DMS53 treated with DMSO at 0.1 percent for 48 hours (cell line): Measurements from ENCODE around the gene DNAL4.
"Not testable (repeated sequence)": the region's sequence is repeated elsewhere in the genome, so short reads cannot be mapped to it uniquely, and the experiment has no call there.

Experiments
- DNase-seq: peaks from one replicate; lab custom pipeline; 2025; ENCODE audit not compliant: unreplicated experiment; lab: John Stamatoyannopoulos, UW

The DNAL4 gene

DNA sequence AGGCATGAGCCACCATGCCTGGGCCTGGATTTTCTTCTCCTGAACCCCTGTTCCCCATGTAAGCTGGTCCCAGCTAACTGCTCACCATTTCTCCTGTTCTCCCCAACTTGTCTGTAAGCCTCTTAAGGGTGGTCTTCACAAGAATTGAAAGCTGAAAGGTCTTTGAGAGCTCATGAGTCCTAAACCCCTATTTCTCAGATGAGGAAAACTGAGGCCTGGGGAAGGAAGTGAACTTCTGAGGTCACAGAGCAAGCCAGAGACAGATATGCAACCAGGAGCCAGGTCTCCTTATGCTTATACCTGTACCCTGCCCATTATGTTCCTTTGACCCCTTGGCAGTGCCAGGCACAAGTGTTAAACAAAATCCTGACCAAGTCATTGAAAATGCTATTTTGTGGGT is 33.6 kb upstream of the DNAL4 start:
- DNase-seq, result no peak

DNA sequence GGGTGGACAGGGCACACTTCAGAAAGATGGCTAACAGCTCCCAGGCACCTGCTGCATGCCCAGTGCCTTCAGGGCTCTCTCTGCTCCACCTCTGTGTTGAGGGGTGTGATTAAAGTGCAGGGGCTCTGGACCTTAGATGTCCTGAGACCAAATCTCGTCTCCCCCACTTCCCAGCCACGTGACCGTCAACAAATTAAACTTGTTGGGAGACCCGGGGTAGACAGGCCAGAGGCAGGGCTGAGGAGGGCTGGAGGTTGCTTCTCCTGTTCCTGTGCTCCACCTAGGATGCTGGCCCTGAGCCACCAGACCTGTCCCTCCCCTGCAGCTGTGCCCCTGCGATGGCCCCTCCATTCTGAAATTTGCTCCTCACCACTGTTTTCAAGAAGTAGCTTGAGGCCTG is 32.9 kb upstream of the DNAL4 start:
- DNase-seq, result no peak

DNA sequence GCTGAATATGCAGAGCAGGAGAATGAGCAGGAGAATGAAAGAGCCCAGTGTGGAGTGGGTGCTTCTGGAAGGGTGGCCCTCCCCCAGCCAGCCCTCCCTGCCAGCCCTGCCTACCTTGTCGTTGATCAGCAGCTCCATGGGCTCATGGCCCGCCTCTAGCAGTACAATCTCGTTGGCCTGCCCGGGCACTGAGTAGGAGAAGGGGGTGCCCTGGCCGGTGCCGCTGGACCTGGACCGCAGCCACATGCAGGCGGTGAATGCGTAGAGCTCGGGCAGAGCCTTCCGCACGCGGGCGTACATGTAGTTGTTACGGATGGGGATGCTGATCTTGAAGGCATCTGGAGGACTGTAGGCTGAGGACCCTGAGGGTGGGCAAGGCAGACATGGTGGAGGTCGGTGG is 32.4 kb upstream of the DNAL4 start:
- no peak for DNase-seq

GRCh38 chr22:38824585-38824984 is 30.6 kb upstream of the DNAL4 start:
- DNase-seq, result no peak

DNA sequence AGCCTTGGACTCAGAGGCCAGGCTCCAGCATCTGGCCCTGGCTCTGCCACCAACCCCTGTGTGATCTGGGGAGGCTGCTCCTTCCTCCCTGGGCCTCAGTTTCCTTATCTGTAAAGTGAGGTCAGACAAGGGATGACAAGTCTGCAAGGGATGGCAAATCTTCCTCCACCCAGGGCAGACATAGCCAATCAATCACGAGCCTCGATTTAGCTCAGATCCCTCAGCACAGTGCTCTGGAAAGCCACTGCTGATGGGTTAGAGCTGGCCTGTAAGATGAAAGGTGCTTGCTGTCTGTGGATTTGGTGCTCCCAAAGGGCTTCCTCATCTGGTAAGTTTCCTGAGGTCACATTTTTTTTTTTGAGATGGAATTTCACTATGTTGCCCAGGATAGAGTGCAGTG is 29.7 kb upstream of the DNAL4 start:
- DNase-seq, result no peak

DNA sequence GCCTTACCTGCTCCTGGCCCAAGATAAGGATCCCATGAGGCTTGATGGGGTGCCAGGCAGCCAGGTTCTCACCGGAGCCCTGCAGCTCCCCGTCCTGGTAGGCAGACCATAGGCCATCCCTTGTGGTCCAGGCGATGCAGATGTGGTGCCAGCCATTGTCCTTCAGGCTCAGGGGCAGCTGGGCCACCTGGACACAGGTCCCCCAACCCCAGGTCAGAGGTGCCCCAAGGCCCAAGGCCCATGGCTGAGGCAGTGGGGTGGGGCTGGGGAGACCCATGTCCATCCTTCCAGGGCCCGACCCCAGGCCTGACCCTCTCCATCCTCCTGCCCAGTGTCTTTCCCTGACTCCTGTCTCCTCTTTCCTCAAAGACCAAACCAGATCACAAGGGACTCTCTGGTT is 29.1 kb upstream of the DNAL4 start:
- DNase-seq, result no peak

GRCh38 chr22:38820020-38820419 is 26.1 kb upstream of the DNAL4 start:
- DNase-seq, result no peak

- DNase-seq, result no peak
Observed at GRCh38 chr22:38819387-38819940, 25.5 kb upstream of the DNAL4 start.

DNA sequence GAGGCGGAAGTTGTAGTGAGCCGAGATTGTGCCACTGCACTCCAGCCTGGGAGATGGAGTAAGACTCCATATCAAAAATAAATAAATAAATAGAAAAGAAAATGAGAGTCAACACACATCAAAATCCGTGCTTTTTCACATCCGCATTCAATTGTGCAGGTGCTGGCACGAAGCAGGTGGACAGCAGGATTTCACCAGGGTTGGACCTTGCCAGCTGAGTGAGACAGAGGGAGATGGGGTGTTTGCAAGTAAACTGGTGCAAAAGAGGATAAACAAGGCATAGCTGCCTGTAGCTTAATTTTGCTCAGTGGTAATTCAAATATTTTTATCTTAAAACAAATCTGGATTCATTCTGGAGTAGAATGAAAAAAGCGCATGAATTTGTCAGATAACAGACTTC is 23.3 kb upstream of the DNAL4 start:
- DNase-seq, result no peak

DNA sequence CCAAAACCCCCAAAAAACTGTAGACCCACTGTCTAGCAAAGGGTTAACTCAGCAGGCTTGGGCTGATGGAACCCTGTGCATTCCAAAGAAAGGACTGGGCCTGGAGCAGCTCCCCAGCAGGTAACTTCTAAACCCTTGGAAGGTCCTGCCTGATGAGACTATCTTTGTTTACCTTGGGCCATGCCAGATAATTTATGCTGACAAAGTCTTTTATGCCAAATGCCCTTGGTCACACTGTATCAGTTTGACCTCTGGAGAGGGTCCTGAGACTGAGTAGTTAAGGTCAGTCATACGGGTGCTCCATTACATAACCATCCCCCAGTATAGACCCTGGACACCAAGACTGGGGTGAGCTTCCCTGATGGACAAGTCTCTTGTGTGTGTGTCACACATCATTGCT is 21.9 kb upstream of the DNAL4 start:
- no peak for DNase-seq

GRCh38 chr22:38811241-38811640 is 17.3 kb upstream of the DNAL4 start:
- no peak for DNase-seq

- not testable (repeated sequence) for DNase-seq
Observed at GRCh38 chr22:38805041-38805593, 11.2 kb upstream of the DNAL4 start.

DNA sequence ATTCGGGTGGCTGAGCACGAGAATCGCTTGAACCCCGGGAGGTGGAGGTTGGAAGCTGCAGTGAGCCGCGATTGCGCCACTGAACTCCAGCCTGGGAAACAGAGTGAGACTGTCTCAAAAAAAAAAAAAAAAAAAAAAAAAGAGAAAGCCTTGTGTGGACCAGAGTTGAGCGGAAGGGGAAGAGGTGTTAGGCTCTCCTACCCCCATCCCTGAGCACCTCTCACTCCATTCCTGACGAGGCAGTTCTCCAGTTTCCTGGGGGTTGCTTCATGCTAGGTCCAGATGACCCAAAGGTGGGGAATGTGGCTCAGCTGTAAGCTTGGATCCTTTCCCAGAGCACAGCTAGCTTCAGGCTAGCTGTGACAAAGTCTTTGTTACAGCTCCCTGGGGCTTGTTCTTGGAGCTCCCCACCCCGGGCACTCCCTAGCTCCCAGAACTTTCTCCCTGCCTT is 8.8 kb upstream of the DNAL4 start:
- no peak for DNase-seq

DNA sequence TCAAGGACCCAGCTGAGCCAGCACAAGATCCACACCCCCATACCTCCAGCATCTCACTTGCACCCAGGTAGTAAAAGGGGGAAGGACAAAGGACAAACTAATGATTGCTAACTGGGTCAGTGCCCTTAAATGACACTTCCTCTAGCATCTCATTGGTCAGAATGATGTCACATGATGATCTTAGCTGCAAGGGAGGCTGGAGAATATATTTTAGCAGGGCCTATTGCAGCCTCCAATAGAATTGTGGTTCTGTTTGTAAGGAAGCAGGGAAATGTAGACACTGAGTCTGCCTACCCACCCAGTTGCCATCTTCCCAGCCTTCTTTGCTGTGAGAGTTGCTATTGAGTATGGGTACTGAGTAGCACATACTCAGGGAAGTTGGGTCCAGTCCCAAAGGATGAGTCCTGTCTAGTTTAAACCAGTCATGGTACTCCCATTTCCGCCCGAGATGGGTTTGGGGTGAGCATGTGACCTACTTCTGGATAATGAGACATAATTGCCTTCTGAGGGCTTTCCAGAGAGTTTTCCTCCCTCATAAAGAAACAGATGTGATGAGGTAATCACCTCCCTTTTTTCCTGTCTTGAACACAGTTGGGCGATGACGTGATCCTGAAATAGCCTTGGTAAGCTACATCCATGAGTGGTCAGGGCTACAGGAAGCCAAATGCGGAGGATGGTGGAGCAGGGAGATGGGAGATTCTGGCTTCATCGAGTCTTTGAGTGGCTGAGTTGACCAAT is 5.5 kb upstream of the DNAL4 start:
- no peak for DNase-seq

- DNase-seq, result no peak
Observed at GRCh38 chr22:38798496-38798895, 4.6 kb upstream of the DNAL4 start.

GRCh38 chr22:38796262-38796957 is 2.5 kb upstream of the DNAL4 start:
- no peak for DNase-seq

DNA sequence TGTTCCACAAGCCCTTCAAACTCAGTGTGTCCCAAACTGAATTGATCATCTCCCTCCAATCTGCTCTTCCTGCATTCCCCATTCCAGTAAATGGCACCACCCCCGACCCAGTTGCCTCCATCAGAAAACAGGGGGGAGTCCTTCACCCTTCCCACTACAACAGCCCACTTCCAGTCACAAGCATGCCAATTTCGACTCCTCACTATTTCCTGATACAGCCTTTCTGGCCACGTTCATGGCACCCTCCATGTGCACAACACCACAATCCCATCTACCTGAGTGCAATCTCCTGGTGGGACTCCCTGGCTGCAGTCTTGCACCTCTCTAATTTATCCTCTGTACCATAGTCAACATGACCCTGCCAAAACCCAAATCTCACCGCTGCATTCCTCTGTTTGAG is 1.6 kb upstream of the DNAL4 start:
- no peak for DNase-seq

DNA sequence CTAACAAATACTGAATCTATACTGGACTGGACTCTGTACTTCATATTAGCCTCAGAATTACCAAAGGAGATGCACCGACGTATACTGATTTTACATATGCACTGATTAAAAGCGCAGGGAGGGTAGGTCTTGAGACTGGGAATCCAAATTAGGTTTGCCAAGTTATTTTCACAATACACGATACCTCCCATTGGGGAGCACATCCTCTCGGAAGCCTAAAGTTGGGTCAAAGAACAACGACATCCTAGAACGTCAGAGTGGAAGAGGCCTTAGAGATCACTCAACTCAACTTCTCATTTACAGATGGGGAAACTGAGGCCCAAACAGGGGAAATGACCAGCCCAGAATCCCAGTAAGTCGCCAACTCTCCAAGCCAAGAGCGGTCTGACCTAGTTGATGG is 626 bp downstream of the DNAL4 start:
- no peak for DNase-seq

DNA sequence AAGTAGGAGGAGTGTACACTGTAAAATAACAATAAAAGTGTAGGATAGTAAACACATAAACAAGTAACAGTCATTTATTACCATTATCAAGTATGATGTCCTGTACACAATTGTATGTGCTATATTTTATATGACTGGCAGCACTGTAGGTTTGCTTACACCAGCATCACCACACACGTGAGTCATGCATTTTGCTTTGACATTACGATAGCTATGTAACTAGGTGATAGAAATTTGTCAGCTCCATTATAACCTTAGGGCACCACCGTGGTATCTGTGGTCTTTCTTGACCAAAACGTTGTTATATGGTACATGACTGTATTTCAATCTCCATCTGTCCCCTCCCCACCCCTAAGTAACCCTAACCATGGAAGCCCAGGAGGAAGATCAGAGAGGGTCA is 1.1 kb downstream of the DNAL4 start:
- DNase-seq, result no peak

DNA sequence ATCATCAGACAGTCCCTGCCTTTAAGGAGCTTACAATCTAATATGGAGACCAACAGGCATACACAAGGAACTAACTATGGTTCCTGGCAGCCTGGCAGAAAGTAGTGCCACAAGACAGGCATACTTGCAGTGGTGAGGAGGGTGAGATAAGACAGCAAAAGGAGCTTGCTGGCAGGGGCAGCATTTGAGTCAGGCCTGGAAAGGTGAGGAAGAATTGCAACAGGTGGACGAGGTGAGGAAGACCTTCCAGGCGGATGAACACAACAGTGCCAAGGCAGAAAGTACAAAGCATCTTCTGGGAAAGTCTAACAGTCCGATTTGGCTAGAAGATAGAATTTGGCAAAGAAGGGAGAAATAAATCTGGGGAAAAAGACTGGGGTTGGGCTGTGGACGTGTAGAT is 4.3 kb downstream of the DNAL4 start:
- DNase-seq, result no peak

- no peak for DNase-seq
Observed at GRCh38 chr22:38788846-38789245, 5.1 kb downstream of the DNAL4 start.
